IPS-11a (cell line): ENCODE data around the gene PPP1R18.
A peak's percentile ranks its signal among the peaks of the same experiment; 100 is the strongest.
"Not testable (repeated sequence)": the region's sequence is repeated elsewhere in the genome, so short reads cannot be mapped to it uniquely, and the experiment has no call there.

ENCODE experiments used
- H3K4me3 ChIP-seq: one replicate; pipeline ENCODE4 v1.5.1; 2013; ENCODE audit warnings: low read depth, low read length, control low read depth

The PPP1R18 gene

GRCh38 chr6:30670760-30671527 lies 15.5 kb downstream of the PPP1R18 start:
- H3K4me3 ChIP-seq = no peak overlapping the region

- not testable (repeated sequence) for H3K4me3 ChIP-seq
These were observed 20.1 kb downstream of the PPP1R18 start for GRCh38 chr6:30666300-30666699.

DNA sequence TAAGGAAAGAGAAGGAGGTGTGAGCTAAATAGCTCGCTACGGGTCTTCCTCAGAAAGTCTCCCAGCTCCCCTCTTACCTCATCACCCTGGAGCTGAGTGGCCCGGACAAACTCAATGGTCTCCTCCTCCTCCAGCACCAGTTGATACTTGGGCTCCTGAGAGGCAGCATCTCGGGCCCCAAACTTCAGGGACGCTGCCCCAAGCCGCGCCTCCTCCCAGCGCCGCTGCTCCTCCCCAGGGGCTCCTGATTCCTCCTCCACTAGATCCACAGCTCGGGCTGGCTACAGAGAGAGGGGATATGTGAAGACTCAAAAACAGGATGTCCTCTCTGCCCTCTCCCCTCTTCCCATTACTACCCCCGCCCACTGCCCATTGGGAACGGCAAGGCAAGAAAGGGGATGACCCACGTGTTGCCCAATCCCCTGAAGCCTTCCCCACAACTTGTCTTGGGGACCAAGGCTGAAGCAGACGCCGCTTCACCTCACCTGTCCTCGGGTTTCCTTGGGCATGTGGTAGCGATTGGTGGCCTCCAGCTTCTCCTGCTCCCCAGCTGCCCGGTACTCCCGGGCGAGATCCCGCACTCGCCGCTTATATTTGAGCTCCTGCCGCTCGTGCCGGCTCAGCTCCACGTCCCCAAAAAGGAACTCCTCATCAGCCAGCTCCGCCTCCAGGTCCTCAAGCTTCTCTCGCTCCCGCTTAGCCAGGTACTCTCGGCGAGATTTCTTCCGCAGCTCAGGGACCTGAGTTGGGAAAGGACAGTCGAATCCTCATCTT lies 21.3 kb downstream of the PPP1R18 start:
- H3K4me3 ChIP-seq = no peak overlapping the region

GRCh38 chr6:30657922-30658321 lies 28.5 kb downstream of the PPP1R18 start:
- H3K4me3 ChIP-seq = not testable (repeated sequence)

DNA sequence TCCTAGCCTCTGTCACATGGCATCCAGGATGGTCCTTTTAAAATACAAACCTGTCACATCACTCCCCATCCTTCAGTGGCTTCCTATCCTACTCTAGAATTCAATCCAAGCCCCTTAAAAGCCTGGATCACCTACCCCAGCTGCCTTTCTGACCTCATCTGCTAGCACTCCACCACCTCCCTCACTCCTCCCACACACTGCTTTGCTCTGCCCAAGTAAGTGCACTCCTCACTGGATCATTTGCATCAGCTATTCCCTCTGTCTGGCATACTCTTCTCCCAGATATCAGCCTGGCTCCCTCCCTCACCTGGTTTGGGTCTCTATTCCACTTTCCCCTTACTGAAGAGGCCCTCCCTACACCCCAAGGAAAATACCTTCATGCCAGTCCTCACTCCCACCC lies 29.0 kb downstream of the PPP1R18 start:
- H3K4me3 ChIP-seq = no peak overlapping the region

- H3K4me3 ChIP-seq = no peak overlapping the region
These were observed 29.9 kb downstream of the PPP1R18 start for GRCh38 chr6:30656513-30656912.

- no peak overlapping the region for H3K4me3 ChIP-seq
These were observed 30.7 kb downstream of the PPP1R18 start for GRCh38 chr6:30655743-30656094.

- no peak overlapping the region for H3K4me3 ChIP-seq
These were observed 31.4 kb downstream of the PPP1R18 start for GRCh38 chr6:30654798-30655742.

- H3K4me3 ChIP-seq = no peak overlapping the region
These were observed 35.3 kb downstream of the PPP1R18 start for GRCh38 chr6:30651143-30651542.

DNA sequence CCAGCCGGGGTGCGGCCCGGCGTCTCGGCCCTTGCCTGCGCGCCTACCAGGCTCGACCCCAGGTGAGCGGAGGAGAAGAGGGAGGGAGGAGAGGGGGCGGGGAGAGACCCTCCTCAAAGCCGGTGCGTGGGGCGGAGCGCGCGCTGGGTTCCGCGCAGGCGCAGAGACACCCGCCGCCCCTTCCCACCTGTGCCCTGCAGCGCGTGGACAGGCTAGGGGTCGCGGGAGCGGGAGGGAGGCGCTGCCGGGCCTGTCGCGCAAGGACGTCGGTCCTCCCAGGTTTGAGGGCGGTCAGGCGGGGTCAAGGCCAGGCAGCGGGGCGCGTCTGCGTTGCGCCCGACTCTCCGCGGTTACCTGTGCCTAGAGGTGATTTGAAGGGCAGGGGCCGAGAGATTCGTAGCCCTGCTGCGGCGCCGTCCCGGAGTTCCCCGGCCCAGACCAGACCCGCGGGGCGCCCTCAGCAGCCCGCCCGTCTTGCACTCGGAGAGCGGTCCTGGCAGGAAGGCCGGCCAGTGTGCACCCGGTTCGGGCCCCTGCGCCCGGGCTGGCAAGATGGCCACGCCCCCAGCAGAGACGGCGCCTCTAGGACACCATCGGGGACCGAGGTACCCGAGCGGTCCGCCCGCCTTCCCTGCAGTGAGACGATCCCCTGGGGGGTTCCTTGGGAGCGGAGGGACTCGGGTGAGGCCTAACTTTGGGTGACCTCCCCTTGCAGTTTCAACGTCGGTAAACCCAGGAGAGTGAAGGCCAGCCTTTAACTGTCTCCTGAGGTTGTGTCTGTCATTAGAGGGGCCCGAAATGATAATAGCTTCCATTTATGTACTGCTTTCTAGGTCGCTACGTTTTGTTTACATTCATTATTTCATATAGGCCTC lies 39.0 kb downstream of the PPP1R18 start:
- peak overlapping the region; percentile 91 for H3K4me3 ChIP-seq

GRCh38 chr6:30646450-30647241 lies 39.8 kb downstream of the PPP1R18 start, which contains the start of gene C6orf136:
C6orf136 (plus strand) TSS chr6:30647133; CDS start chr6:30647232, 99 bp downstream.
- H3K4me3 ChIP-seq = peak within 1 kb of the TSS; percentile 91

GRCh38 chr6:30645989-30646388 lies 40.5 kb downstream of the PPP1R18 start:
- no peak overlapping the region for H3K4me3 ChIP-seq

GRCh38 chr6:30644769-30645168 lies 41.7 kb downstream of the PPP1R18 start:
- H3K4me3 ChIP-seq = no peak overlapping the region

- no peak overlapping the region for H3K4me3 ChIP-seq
These were observed 42.8 kb downstream of the PPP1R18 start for GRCh38 chr6:30643656-30644055.

GRCh38 chr6:30641048-30641447 lies 45.4 kb downstream of the PPP1R18 start:
- H3K4me3 ChIP-seq = no peak overlapping the region

DNA sequence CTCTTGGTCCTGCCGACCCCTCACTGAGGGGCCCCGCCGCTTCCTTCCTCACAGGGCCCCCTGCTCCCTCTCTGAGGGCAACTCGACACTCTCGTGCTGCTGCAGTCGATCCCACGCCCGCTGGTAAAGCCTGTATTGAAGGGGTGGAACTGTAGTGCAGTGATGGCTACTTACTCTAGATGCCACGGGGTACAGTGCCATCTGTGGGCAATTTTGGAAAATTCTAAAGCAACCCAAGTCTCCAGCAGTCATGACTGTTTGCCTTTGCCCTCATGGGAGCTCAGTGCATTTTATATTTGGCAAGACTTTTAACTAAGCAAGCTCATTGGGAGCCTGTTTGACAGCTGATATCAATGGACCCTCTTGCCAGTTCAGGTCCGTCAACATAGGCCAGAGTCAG lies 46.0 kb downstream of the PPP1R18 start:
- H3K4me3 ChIP-seq = no peak overlapping the region

DNA sequence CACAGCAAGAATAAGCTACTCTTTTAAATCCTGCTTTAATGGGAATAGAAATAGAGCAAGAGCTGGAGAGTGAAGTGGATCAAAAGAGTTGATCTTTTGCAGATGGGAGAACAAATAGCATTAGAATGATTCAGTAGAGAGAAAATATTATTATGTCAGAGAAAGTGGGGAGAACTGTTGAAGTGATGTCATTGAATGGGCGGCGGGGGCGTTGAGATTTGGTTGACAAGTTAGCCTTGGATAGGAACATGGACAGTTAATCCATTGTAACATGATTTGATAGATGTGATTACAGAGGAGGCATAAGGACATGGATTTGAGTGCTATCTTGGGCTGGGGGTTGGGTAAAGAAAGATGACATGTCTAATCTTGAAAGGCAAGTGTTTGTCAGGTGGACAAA lies 50.6 kb downstream of the PPP1R18 start:
- H3K4me3 ChIP-seq = no peak overlapping the region

DNA sequence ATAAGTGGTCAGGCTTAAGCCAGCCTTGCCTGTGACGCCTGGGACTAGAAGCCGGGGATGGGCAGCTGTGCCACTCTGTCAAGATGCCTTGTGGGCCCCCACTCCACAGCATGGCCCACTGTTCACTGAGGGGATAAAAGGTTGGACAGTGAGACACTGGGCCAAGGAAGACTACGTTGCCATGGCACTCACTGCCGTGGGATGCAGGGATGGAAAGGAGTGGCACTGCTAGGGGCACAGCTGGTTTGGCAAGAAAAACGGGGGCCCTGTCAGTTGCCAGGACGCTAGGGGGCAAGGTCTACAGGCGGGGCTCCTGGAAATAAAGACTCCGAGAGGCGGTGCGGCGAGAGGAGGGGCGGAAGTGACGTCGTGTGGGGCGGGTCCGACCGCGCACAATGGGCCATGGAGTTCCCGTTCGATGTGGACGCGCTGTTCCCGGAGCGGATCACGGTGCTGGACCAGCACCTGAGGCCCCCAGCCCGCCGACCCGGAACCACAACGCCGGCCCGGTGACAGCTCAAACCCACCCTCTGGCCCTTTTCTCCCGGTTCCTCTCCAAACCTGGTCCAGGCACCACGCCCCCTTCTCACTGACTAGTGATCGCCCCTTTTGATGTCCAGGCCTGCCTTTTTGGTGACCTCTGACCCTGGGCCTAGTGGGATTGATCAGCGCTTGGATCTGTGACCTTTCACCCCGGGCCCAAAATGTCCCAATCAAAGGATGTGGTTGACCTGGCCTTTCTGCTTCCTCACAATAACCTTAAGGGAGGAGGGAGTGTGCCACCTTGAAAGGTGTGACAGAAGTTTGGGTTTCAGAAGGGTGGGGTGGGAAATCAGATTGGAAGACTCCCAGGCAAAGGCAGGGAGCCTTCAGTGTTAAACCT lies 59.7 kb downstream of the PPP1R18 start, which contains the start of gene ATAT1:
TSS of gene ATAT1 (plus strand) at position 391 of the 883 bp plus-strand sequence.
- H3K4me3 ChIP-seq = peak within 1 kb of the TSS; percentile 49
